ENCODE data around the gene ERCC6L2.

Gene ERCC6L2

DNA sequence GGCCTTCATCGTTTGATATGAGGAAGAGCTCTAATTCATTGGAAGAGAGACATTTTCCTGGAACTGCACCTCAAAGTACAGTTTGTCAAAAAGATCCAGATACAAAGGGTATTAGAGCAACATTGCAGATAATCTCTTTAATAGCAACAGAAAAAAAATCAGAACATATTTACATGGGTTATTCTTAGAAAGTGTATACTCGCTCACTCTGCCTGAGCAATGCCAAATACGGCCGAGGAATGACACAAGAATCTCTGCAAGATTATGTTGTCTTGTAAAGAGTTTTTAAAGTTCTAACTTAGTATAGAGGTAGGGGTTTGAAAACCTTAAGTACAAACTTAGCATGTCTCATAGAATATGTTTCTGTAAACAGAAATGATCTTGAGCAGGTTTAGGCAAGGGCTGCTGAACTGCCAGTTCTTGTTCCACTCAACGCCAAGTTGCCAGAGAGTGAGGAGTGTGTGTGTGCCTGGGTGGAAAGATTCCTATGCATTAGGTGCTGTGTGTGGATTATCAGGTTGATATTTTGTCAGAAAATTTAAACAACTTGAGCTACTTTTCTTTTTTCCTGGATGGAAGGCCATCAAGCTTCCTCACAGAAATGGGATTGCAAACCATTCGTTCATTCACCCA is 41.8 kb upstream of the ERCC6L2 start:
- Histone ChIP-seq H4K91ac (ENCODE audit: low read depth, low read length) (no peak overlapping the region), H2BK5ac (ENCODE audit: low read depth, low read length, poor library complexity) (no peak overlapping the region), H3K18ac (ENCODE audit: low read length) (no peak overlapping the region), H3K23ac (ENCODE audit: low read length) (no peak overlapping the region), H3K4me1 (ENCODE audit: control insufficient read depth in 1 of 2, insufficient read depth in 2 of 2, low read length in 2 of 2) (no peaks in the 10 kb centered on the region), H3K4ac (ENCODE audit: low read depth, low read length) (no peak overlapping the region), H3K27ac (ENCODE audit: low read depth, low read length) (no peak overlapping the region), H3K79me1 (ENCODE audit: low read length) (no peaks in the 10 kb centered on the region), H2BK12ac (ENCODE audit: low read length) (no peak overlapping the region), H2AFZ (ENCODE audit: insufficient read depth, low read length, poor library complexity) (no peak overlapping the region), H3K9ac (ENCODE audit: low read length) (no peak overlapping the region), H4K12ac (ENCODE audit: low read depth, low read length) (no peak overlapping the region), H3K27me3 (ENCODE audit: insufficient read depth, low read length) (no peaks in the 10 kb centered on the region), H3K79me2 (ENCODE audit: control insufficient read depth, insufficient read depth, low read length, poor library complexity) (no peaks in the 10 kb centered on the region), H4K8ac (ENCODE audit: low read depth, low read length) (no peak overlapping the region), H3K9me3 (ENCODE audit: insufficient read depth, low read depth, low read length) (no peaks in the 10 kb centered on the region), H3K4me2 (ENCODE audit: low read length) (no peak overlapping the region), H2AK5ac (ENCODE audit: low read length) (no peak overlapping the region), H2BK120ac (ENCODE audit: insufficient read depth, low read length, poor library complexity) (no peak overlapping the region), H3K4me3 (ENCODE audit: low read depth, low read length) (no peak overlapping the region), H3K36me3 (ENCODE audit: control insufficient read depth in 1 of 2, insufficient read depth in 2 of 2, low read length in 2 of 2) (no peaks in the 10 kb centered on the region), H3K14ac (ENCODE audit: low read length) (no peak overlapping the region)
- DNase-seq, result no peak
- WGBS (ENCODE audit: extremely low coverage, insufficient coverage, insufficient read length), result no CpG with 5 or more reads among the region's 6 CpGs

- Histone ChIP-seq H2BK5ac (ENCODE audit: low read depth, low read length, poor library complexity) (no peak overlapping the region), H4K8ac (ENCODE audit: low read depth, low read length) (no peak overlapping the region), H3K14ac (ENCODE audit: low read length) (no peak overlapping the region), H3K18ac (ENCODE audit: low read length) (no peak overlapping the region), H3K79me2 (ENCODE audit: control insufficient read depth, insufficient read depth, low read length, poor library complexity) (no peaks in the 10 kb centered on the region), H2AFZ (ENCODE audit: insufficient read depth, low read length, poor library complexity) (no peak overlapping the region), H3K4me2 (ENCODE audit: low read length) (no peak overlapping the region), H3K4ac (ENCODE audit: low read depth, low read length) (no peak overlapping the region), H3K36me3 (ENCODE audit: control insufficient read depth in 1 of 2, insufficient read depth in 2 of 2, low read length in 2 of 2) (no peaks in the 10 kb centered on the region), H2AK5ac (ENCODE audit: low read length) (no peak overlapping the region), H3K9me3 (ENCODE audit: insufficient read depth, low read depth, low read length) (no peaks in the 10 kb centered on the region), H3K79me1 (ENCODE audit: low read length) (no peaks in the 10 kb centered on the region), H3K23ac (ENCODE audit: low read length) (no peak overlapping the region), H3K27ac (ENCODE audit: low read depth, low read length) (no peak overlapping the region), H4K91ac (ENCODE audit: low read depth, low read length) (no peak overlapping the region), H2BK120ac (ENCODE audit: insufficient read depth, low read length, poor library complexity) (no peak overlapping the region), H3K27me3 (ENCODE audit: insufficient read depth, low read length) (no peaks in the 10 kb centered on the region), H4K12ac (ENCODE audit: low read depth, low read length) (no peak overlapping the region), H3K4me3 (ENCODE audit: low read depth, low read length) (no peak overlapping the region), H3K4me1 (ENCODE audit: control insufficient read depth in 1 of 2, insufficient read depth in 2 of 2, low read length in 2 of 2) (no peaks in the 10 kb centered on the region), H3K9ac (ENCODE audit: low read length) (no peak overlapping the region), H2BK12ac (ENCODE audit: low read length) (no peak overlapping the region)
- peak in 1 of 2 donors; percentile 27 for DNase-seq
- no CpG with 5 or more reads among the region's 3 CpGs for WGBS (ENCODE audit: extremely low coverage, insufficient coverage, insufficient read length)
Measured at GRCh38 chr9:95834281-95834907, 41.1 kb upstream of the ERCC6L2 start.

- no CpG with 5 or more reads among the region's 2 CpGs for WGBS (ENCODE audit: extremely low coverage, insufficient coverage, insufficient read length)
- no peaks in the 10 kb centered on the region for H3K79me2 ChIP-seq (ENCODE audit: control insufficient read depth, insufficient read depth, low read length, poor library complexity)
Measured at GRCh38 chr9:95835393-95835792, 40.1 kb upstream of the ERCC6L2 start.

DNA sequence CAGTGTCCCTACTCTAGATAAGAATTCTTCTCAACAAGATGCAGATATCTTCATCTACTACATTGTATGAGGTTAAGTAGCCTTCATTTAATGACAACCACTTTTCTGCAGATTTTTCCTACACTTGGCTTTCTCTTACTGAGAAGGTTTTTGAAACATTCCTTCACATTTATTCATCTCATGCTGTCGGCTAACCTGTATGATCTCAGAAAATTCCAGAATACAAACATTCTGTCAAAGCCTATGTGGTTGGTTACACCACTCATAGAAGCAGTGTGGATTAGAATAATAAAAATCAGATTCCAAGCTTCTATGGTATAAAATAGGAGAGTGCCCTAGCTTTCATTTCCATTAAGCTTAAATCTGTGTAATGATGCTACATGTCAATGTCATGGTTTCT is 39.4 kb upstream of the ERCC6L2 start:
- H2BK5ac ChIP-seq (ENCODE audit: low read depth, low read length, poor library complexity), result no peak overlapping the region
- WGBS (ENCODE audit: extremely low coverage, insufficient coverage, insufficient read length), result no CpG with 5 or more reads among the region's 1 CpG
- no peaks in the 10 kb centered on the region for H3K27me3 ChIP-seq (ENCODE audit: insufficient read depth, low read length)
- H3K9me3 ChIP-seq (ENCODE audit: insufficient read depth, low read depth, low read length), result no peaks in the 10 kb centered on the region
- H4K91ac ChIP-seq (ENCODE audit: low read depth, low read length), result no peak overlapping the region
- H3K4ac ChIP-seq (ENCODE audit: low read depth, low read length), result no peak overlapping the region
- H3K23ac ChIP-seq (ENCODE audit: low read length), result no peak overlapping the region
- H3K79me2 ChIP-seq (ENCODE audit: control insufficient read depth, insufficient read depth, low read length, poor library complexity), result no peaks in the 10 kb centered on the region
- H3K14ac ChIP-seq (ENCODE audit: low read length), result no peak overlapping the region
- no peak overlapping the region for H2AK5ac ChIP-seq (ENCODE audit: low read length)
- H3K18ac ChIP-seq (ENCODE audit: low read length), result no peak overlapping the region
- H3K9ac ChIP-seq (ENCODE audit: low read length), result no peak overlapping the region
- DNase-seq, result no peak
- no peaks in the 10 kb centered on the region for H3K79me1 ChIP-seq (ENCODE audit: low read length)
- no peak overlapping the region for H2AFZ ChIP-seq (ENCODE audit: insufficient read depth, low read length, poor library complexity)
- no peak overlapping the region for H4K12ac ChIP-seq (ENCODE audit: low read depth, low read length)
- H2BK120ac ChIP-seq (ENCODE audit: insufficient read depth, low read length, poor library complexity), result no peak overlapping the region
- no peak overlapping the region for H3K4me2 ChIP-seq (ENCODE audit: low read length)
- no peak overlapping the region for H3K27ac ChIP-seq (ENCODE audit: low read depth, low read length)
- H4K8ac ChIP-seq (ENCODE audit: low read depth, low read length), result no peak overlapping the region
- no peaks in the 10 kb centered on the region for H3K36me3 ChIP-seq (ENCODE audit: control insufficient read depth in 1 of 2, insufficient read depth in 2 of 2, low read length in 2 of 2)
- no peaks in the 10 kb centered on the region for H3K4me1 ChIP-seq (ENCODE audit: control insufficient read depth in 1 of 2, insufficient read depth in 2 of 2, low read length in 2 of 2)
- H3K4me3 ChIP-seq (ENCODE audit: low read depth, low read length), result no peak overlapping the region
- no peak overlapping the region for H2BK12ac ChIP-seq (ENCODE audit: low read length)

More at GRCh38 chr9:95835393-95835792, 40.1 kb upstream of the ERCC6L2 start:
- Histone ChIP-seq H3K4me1 (ENCODE audit: control insufficient read depth in 1 of 2, insufficient read depth in 2 of 2, low read length in 2 of 2) (no peaks in the 10 kb centered on the region), H3K9me3 (ENCODE audit: insufficient read depth, low read depth, low read length) (no peaks in the 10 kb centered on the region), H3K4ac (ENCODE audit: low read depth, low read length) (no peak overlapping the region), H3K9ac (ENCODE audit: low read length) (no peak overlapping the region), H3K14ac (ENCODE audit: low read length) (no peak overlapping the region), H3K27me3 (ENCODE audit: insufficient read depth, low read length) (no peaks in the 10 kb centered on the region), H3K4me3 (ENCODE audit: low read depth, low read length) (no peak overlapping the region), H3K18ac (ENCODE audit: low read length) (no peak overlapping the region), H2AK5ac (ENCODE audit: low read length) (no peak overlapping the region), H4K12ac (ENCODE audit: low read depth, low read length) (no peak overlapping the region), H3K4me2 (ENCODE audit: low read length) (no peak overlapping the region), H2BK120ac (ENCODE audit: insufficient read depth, low read length, poor library complexity) (no peak overlapping the region), H3K36me3 (ENCODE audit: control insufficient read depth in 1 of 2, insufficient read depth in 2 of 2, low read length in 2 of 2) (no peaks in the 10 kb centered on the region), H3K79me1 (ENCODE audit: low read length) (no peaks in the 10 kb centered on the region), H2BK12ac (ENCODE audit: low read length) (no peak overlapping the region), H3K27ac (ENCODE audit: low read depth, low read length) (no peak overlapping the region), H2AFZ (ENCODE audit: insufficient read depth, low read length, poor library complexity) (no peak overlapping the region), H2BK5ac (ENCODE audit: low read depth, low read length, poor library complexity) (no peak overlapping the region), H4K8ac (ENCODE audit: low read depth, low read length) (no peak overlapping the region), H3K23ac (ENCODE audit: low read length) (no peak overlapping the region), H4K91ac (ENCODE audit: low read depth, low read length) (no peak overlapping the region)
- DNase-seq, result no peak

Measured in trophoblast cell (in vitro differentiated cells and primary cell).